Spinal cord (tissue), 10 donors: ENCODE measurements around the gene ANKRD66. TPM values are rescaled to one million over a fixed set of nuclear protein-coding genes. Genes with fewer than 3 reads are reported as not detected.

Source experiments
- DNase-seq, 6 donors: peaks; one replicate each; pipeline versions ENCODE4 v3.0.0 to v3.0.0-alpha.2; 2013 to 2015; ENCODE audit warnings: low spot score in 6 of 6, low read depth in 4 of 6
- H3K27ac ChIP-seq: one replicate; pipeline ENCODE4 v1.5.1; 2013; ENCODE audit warnings: low read depth, low read length, control low read depth
- H3K27me3 ChIP-seq: one replicate; pipeline ENCODE4 v1.6.1; 2013; ENCODE audit warnings: low read length; ENCODE audit not compliant: control insufficient read depth, insufficient read depth
- H3K36me3 ChIP-seq: one replicate; pipeline ENCODE4 v1.6.1; 2013; ENCODE audit warnings: low read length; ENCODE audit not compliant: control insufficient read depth, insufficient read depth
- H3K4me1 ChIP-seq: one replicate; pipeline ENCODE4 v1.6.1; 2013; ENCODE audit warnings: low read length; ENCODE audit not compliant: control insufficient read depth, insufficient read depth
- H3K4me3 ChIP-seq: one replicate; pipeline ENCODE4 v1.5.1; 2013; ENCODE audit warnings: low read depth, low read length, control low read depth
- H3K9me3 ChIP-seq: one replicate; pipeline ENCODE4 v1.6.1; 2013; ENCODE audit warnings: low read length; ENCODE audit not compliant: control insufficient read depth, insufficient read depth
- WGBS: methylation state at CpG from one replicate; pipeline ENCODE4 v1.1.5; 2013; ENCODE audit warnings: missing lambda C conversion rate; ENCODE audit not compliant: insufficient coverage; 5-methylcytosine and 5-hydroxymethylcytosine counted together
- long read RNA-seq, 4 donors: transcript quantifications; one replicate each; lab custom pipeline, GENCODE V29; 2026
- polyA plus RNA-seq, 2 donors: library from polyadenylated mRNA; unstranded; fragments of 120-200 nt; gene quantifications; one replicate each; pipeline ENCODE4 v1.2.1, GENCODE V29; 2013; ENCODE audit not compliant: insufficient read length in 2 of 2
- total RNA-seq, 2 donors: library from RNA; depleted of rRNA in 1 of 2; stranded (reverse); fragments of 120-200 nt in 1 of 2; fragments of >200 nt in 1 of 2; gene quantifications; one replicate each; pipeline versions ENCODE4 v1.2.3 to v1.2.4, GENCODE V29; 2013 to 2014
- donor health status: healthy.

Gene ANKRD66
- total RNA-seq (1 to 10 TPM in 1 of 2 donors, under 1 TPM in 1; 0.69 to 3.5 TPM), polyA plus RNA-seq (1 to 10 TPM; 1.9 to 3.2 TPM)
- long read RNA-seq, donor 1, partial matches to known transcripts = 0 of 2 reads
- long read RNA-seq, donor 1, other reads (novel, unspliced or antisense) = 0 of 2 reads
- long read RNA-seq, donor 2, partial matches to known transcripts = 0 of 2 reads
- long read RNA-seq, donor 2, other reads (novel, unspliced or antisense) = 0 of 2 reads
- long read RNA-seq, donor 3, partial matches to known transcripts = 0 of 1 reads
- long read RNA-seq, donor 3, other reads (novel, unspliced or antisense) = 0 of 1 reads
- long read RNA-seq, donor 4, partial matches to known transcripts = 0 of 3 reads
- long read RNA-seq, donor 4, other reads (novel, unspliced or antisense) = 0 of 3 reads

- no peak within 1 kb of the TSS for H3K4me3 ChIP-seq
- no peak within 1 kb of the TSS for H3K27ac ChIP-seq
- no CpG with 5 or more reads among the region's 1 CpG for WGBS
- H3K4me1 ChIP-seq = no peaks in the 10 kb centered on the region
- H3K27me3 ChIP-seq = no peaks in the 10 kb centered on the region
- no peaks in the 10 kb centered on the region for H3K9me3 ChIP-seq
- H3K36me3 ChIP-seq = no peaks in the 10 kb centered on the region
- DNase-seq = peak in 1 of 6 donors; percentile 34
These were observed at the start of gene ANKRD66 for GRCh38 chr6:46746696-46747095. ANKRD66 (plus strand) TSS chr6:46746933; CDS start chr6:46751949, 5,016 bp downstream.

- Histone ChIP-seq H3K4me3 (no peak overlapping the region), H3K36me3 (no peaks in the 10 kb centered on the region), H3K4me1 (no peaks in the 10 kb centered on the region), H3K27me3 (no peaks in the 10 kb centered on the region), H3K9me3 (no peaks in the 10 kb centered on the region), H3K27ac (no peak overlapping the region)
- no CpG with 5 or more reads among the region's 1 CpG for WGBS
- DNase-seq = peak in 1 of 6 donors; percentile 7
These were observed 46.8 kb upstream of the ANKRD66 start for GRCh38 chr6:46699970-46700369.

- 18% methylated on average over 2 of the region's 3 CpGs for WGBS
- Histone ChIP-seq H3K27ac (no peak overlapping the region), H3K9me3 (no peaks in the 10 kb centered on the region), H3K4me3 (no peak overlapping the region), H3K27me3 (no peaks in the 10 kb centered on the region), H3K4me1 (no peaks in the 10 kb centered on the region), H3K36me3 (no peaks in the 10 kb centered on the region)
- peak in 5 of 6 donors; percentile 2 to 70 (median 15) for DNase-seq
These were observed 42.2 kb upstream of the ANKRD66 start for GRCh38 chr6:46704562-46704961.

GRCh38 chr6:46706464-46706863 is 40.3 kb upstream of the ANKRD66 start:
- no peak overlapping the region for H3K27ac ChIP-seq
- no peaks in the 10 kb centered on the region for H3K27me3 ChIP-seq
- H3K36me3 ChIP-seq = no peaks in the 10 kb centered on the region
- H3K9me3 ChIP-seq = no peaks in the 10 kb centered on the region
- H3K4me1 ChIP-seq = no peaks in the 10 kb centered on the region
- no peak for DNase-seq
- no peak overlapping the region for H3K4me3 ChIP-seq
- WGBS = 100% methylated on average over 1 of the region's 2 CpGs

DNA sequence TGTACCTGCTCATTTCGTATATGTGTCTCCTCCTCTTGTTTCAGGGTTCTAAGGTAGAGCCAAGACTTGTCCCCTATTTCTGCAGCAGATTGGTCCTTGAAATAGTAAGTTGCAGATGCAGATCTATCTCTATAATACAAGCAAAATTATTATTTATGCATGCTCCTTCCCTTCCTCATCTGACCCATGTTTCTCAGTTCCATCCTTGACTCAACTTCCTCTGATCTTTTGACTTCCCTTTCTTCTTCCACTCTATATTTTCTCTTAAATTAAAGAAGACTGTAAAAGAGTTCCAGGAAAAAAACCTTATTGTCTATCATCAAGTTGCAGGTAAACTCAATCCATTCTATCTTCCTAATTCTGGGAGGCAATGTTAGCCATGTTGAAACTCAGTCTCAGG is 35.2 kb upstream of the ANKRD66 start:
- Histone ChIP-seq H3K27me3 (no peaks in the 10 kb centered on the region), H3K36me3 (no peaks in the 10 kb centered on the region), H3K4me3 (no peak overlapping the region), H3K27ac (no peak overlapping the region), H3K4me1 (no peaks in the 10 kb centered on the region), H3K9me3 (no peaks in the 10 kb centered on the region)
- DNase-seq = no peak
- WGBS = 100% methylated on average over 1 of the region's 1 CpG

GRCh38 chr6:46715141-46715540 is 31.6 kb upstream of the ANKRD66 start:
- Histone ChIP-seq H3K4me3 (no peak overlapping the region), H3K36me3 (no peaks in the 10 kb centered on the region), H3K4me1 (no peaks in the 10 kb centered on the region), H3K27ac (no peak overlapping the region), H3K9me3 (no peaks in the 10 kb centered on the region), H3K27me3 (no peaks in the 10 kb centered on the region)
- DNase-seq = no peak

GRCh38 chr6:46719099-46719498 is 27.6 kb upstream of the ANKRD66 start:
- H3K27me3 ChIP-seq = no peaks in the 10 kb centered on the region
- no peak overlapping the region for H3K4me3 ChIP-seq
- WGBS = 100% methylated on average over 1 of the region's 1 CpG
- no peaks in the 10 kb centered on the region for H3K36me3 ChIP-seq
- H3K4me1 ChIP-seq = no peaks in the 10 kb centered on the region
- H3K27ac ChIP-seq = no peak overlapping the region
- no peaks in the 10 kb centered on the region for H3K9me3 ChIP-seq
- no peak for DNase-seq

GRCh38 chr6:46720401-46720800 is 26.3 kb upstream of the ANKRD66 start:
- no CpG with 5 or more reads among the region's 1 CpG for WGBS
- no peak overlapping the region for H3K4me3 ChIP-seq
- H3K9me3 ChIP-seq = no peaks in the 10 kb centered on the region
- H3K27me3 ChIP-seq = no peaks in the 10 kb centered on the region
- no peaks in the 10 kb centered on the region for H3K36me3 ChIP-seq
- DNase-seq = no peak
- no peaks in the 10 kb centered on the region for H3K4me1 ChIP-seq
- H3K27ac ChIP-seq = no peak overlapping the region

DNA sequence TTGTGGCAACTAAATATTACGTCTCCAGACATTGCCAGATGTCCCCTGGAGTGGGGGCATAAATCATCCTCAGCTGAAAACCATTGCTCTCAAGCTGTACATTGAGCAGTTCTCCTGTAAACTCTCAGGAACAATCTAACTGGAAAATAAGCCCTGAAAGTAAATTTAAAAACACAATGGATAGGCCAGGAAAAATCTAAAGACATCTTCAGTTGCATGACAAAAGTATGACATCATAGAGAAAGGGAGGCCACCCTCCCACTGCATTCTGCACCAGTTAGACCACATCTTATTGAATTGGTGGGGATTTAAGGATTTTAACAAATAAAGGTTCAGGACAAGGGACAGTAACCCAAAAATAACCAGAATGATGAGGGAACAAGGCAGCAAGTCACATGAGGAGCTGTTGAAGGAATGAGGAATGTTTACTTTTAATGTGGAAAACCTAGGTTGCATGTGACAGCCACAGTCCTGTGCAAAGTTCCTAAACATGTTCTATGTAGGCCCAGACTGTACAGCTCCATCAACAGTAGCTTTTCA is 16.9 kb upstream of the ANKRD66 start:
- no peak overlapping the region for H3K4me3 ChIP-seq
- no peak overlapping the region for H3K27ac ChIP-seq
- no peaks in the 10 kb centered on the region for H3K27me3 ChIP-seq
- peaks cover 11% of the 10 kb centered on the region for H3K4me1 ChIP-seq
- H3K9me3 ChIP-seq = no peaks in the 10 kb centered on the region
- H3K36me3 ChIP-seq = no peaks in the 10 kb centered on the region
- no peak for DNase-seq
- 67% methylated on average over 1 of the region's 1 CpG for WGBS

DNA sequence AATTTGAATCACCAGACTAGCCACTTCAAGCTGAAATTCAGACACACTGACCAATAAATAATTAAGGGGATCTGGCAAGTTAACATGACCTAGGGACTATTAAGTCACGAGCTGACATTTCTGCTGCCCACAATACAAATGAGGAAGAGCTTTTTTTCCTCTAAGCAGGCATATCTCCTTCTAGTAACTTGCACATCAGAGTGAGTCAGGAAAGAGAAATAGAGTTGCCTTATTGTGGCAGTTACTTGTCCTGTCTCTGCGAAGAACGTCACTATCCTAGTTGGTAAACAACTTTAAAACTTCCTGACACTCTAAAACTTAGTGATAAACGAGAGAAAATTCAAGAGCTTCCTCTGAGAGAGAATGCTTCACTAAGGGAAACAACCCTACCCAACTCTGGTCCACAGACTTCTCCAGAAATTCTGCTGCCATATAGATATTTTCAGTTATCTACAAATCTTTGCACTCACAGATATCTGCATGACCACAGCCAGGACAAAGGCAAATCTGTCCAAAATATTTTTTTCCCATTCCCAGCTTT is 15.7 kb upstream of the ANKRD66 start:
- no peak for DNase-seq
- H3K4me3 ChIP-seq = no peak overlapping the region
- H3K4me1 ChIP-seq = peaks cover 14% of the 10 kb centered on the region
- H3K27me3 ChIP-seq = no peaks in the 10 kb centered on the region
- no peak overlapping the region for H3K27ac ChIP-seq
- no peaks in the 10 kb centered on the region for H3K9me3 ChIP-seq
- 86% methylated on average over 1 of the region's 4 CpGs for WGBS
- H3K36me3 ChIP-seq = no peaks in the 10 kb centered on the region
